Activated naive CD8-positive, alpha-beta T cell treated with anti-CD3 and anti-CD28 coated beads, Interleukin-2, amount 10 ng/mL, durations not matched to agents 7 days and 5 days (primary cell): ENCODE data around the gene ZNF662. TPM values are rescaled to one million over a fixed set of nuclear protein-coding genes. Genes with fewer than 3 reads are reported as not detected.
A peak's percentile ranks its signal among the peaks of the same experiment; 100 is the strongest.
"Not testable (repeated sequence)": the region's sequence is repeated elsewhere in the genome, so short reads cannot be mapped to it uniquely, and the experiment has no call there.

ENCODE experiments used
- ATAC-seq: fragments of 150-1000 bp; cut with Tn5 transposase; one replicate; pipeline ENCODE4 v1.10.0; 2021; ENCODE audit warnings: low read depth, moderate library complexity
- POLR2A ChIA-PET: fragments of 350-600 bp; sonication (Branson Sonifier 250); formaldehyde crosslinking; loops from one replicate; lab custom pipeline; 2021; ENCODE audit warnings: antibody characterized with exemption; lab: Charles Lee
- DNase-seq: peaks from one replicate; pipeline ENCODE4 v3.0.0; 2021
- H3K27ac Mint-ChIP-seq: one replicate; pipeline ENCODE4 v1.8.0; 2022; ENCODE audit warnings: mild to moderate bottlenecking, mixed read lengths
- H3K27me3 Mint-ChIP-seq: one replicate; pipeline ENCODE4 v1.8.0; 2022; ENCODE audit warnings: mild to moderate bottlenecking, moderate library complexity, mixed read lengths
- H3K36me3 Mint-ChIP-seq: one replicate; pipeline ENCODE4 v1.8.0; 2021; ENCODE audit warnings: mild to moderate bottlenecking, mixed read lengths
- H3K4me1 Mint-ChIP-seq: one replicate; pipeline ENCODE4 v1.8.0; 2021; ENCODE audit warnings: mixed read lengths
- H3K4me3 Mint-ChIP-seq: one replicate; pipeline ENCODE4 v1.8.0; 2022; ENCODE audit warnings: mild to moderate bottlenecking, moderate library complexity, mixed read lengths
- H3K9me3 Mint-ChIP-seq: one replicate; pipeline ENCODE4 v1.8.0; 2021; ENCODE audit warnings: mixed read lengths
- total RNA-seq, 2 experiments: library from RNA; stranded (reverse); gene quantifications; one replicate each; pipeline ENCODE4 v1.2.3, GENCODE V29; 2021

Gene ZNF662
- total RNA-seq, 2 experiments from 2014 or later = 2.2 to 2.5 TPM

DNA sequence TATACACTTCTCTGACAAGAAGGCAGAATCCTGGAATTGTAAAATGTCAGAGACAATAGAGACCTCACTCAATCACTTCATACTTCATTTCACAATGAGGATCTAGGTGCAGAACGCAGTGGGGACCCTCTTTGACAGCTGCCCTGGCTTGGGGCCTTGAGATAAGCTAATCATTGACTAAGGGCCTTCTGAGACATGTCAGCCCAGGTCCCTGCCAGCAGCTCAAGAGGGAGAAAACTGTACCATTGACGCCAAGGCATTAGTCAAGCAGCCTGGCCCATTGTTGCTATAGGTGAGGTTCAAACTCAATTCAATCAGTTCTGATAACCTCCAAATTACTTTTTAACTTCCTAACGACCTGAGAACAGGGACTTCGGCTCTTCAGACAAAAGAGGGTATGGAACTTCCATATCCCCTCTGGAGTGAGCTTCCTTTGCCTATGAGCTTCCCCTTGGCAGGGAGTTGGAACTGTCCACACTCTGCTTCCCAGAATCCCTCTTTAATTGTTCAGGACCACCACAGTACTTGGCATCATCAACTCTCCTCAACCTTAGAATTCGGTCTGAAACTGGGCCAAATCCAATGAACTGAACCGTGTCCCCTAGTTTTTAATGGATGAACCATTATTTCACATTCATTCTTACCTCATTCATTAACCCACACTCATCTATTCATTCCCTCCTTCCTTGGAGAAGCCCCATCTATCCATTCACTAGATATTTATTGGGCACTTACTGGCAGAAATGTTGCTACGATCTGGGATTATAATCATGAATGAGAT, 28.8 kb upstream of the ZNF662 start:
- no peaks in the 10 kb centered on the region for H3K9me3 Mint-ChIP-seq
- POLR2A ChIA-PET = no interaction called here
- ATAC-seq (no peak), DNase-seq (no peak)
- H3K4me3 Mint-ChIP-seq = no peak overlapping the region
- H3K4me1 Mint-ChIP-seq = peaks cover 13% of the 10 kb centered on the region
- no peak overlapping the region for H3K27ac Mint-ChIP-seq
- peaks cover 18% of the 10 kb centered on the region for H3K27me3 Mint-ChIP-seq
- no peaks in the 10 kb centered on the region for H3K36me3 Mint-ChIP-seq

DNA sequence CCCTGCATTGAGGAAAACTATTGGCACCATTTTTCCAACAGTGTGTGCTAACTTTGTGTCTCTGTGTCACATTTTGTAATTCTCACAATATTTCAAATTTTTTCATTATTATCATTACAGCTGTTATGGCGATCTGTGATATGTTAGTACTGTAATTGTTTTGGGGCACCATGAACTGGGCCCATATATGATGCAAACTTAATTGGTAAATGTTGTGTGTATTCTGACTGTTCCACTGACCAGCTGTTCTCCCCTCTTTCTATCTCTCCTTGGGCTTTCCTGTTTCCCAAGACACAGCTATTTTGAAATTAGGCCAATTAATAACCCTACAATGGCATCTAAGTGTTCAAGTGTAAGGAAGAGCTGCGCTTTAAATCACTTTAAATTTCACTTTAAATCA, 28.1 kb upstream of the ZNF662 start:
- Mint-ChIP-seq H3K27ac (no peak overlapping the region), H3K36me3 (no peaks in the 10 kb centered on the region), H3K4me3 (no peak overlapping the region), H3K9me3 (no peaks in the 10 kb centered on the region), H3K4me1 (peaks cover 13% of the 10 kb centered on the region), H3K27me3 (peaks cover 15% of the 10 kb centered on the region)
- POLR2A ChIA-PET = no interaction called here
- no peak for ATAC-seq
- DNase-seq = no peak

DNA sequence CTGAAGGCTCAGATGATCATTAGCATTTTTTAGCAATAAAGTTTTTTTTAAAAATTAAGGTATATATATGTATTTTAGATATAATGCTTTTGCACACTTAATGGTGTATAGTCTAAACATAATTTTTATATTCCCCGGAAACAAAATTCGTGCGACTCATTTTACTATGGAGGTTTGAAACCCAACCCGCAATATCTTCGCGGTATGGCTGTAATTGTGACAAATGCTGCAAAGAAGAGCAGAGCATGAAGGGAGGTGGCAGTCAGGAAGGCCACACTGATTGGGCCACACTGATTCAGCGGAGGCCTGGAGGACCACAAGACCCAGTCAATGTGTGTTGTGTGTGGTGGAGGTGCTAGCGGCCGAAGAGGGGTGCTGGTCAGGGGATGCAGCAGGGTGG, 25.8 kb upstream of the ZNF662 start:
- Mint-ChIP-seq H3K4me3 (peak overlapping the region; percentile 85), H3K27ac (peak overlapping the region; percentile 65)

DNA sequence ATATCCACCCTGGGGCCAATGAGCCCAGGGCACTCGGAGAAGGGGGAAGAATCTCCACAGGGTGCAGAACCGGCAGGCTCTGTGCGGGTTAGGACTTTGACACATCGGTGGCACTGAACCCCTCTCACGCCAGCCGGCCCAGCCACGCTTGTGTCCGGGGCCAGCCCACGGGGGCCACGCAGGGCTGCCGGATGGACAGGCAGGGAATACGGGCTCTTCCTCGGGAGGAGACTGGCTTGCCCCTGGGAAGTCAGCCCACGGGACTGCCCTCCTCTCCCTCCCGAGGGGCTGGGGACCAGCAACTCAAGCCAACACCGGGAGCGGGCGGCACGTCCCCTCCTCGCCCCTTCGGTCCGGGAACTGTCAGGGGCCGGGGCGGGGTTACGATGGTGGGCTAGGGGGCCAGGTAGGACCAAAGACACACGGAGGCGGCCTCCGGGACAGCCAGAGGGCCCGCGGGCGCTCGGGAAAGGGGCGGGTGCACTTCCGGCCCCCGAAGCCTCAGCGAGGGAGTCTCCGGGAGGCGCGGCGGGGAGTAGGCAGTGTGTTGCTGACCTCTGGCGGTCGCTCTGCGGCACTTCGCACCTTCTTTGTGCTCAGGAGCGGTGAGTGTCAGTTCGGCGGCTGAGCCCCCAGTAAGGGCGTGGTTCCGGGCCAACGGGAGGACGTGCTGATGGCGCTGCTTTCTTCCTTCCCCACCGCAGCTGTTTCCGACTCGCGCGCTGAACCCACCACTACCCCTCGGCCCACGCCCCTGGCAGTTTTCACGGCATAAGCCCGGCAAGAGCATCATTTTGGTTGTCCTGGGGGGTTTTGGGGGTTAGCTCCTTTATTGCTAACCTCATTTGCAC, 25.1 kb upstream of the ZNF662 start:
- H3K27ac Mint-ChIP-seq = peak overlapping the region; percentile 90
- H3K9me3 Mint-ChIP-seq = no peaks in the 10 kb centered on the region
- H3K36me3 Mint-ChIP-seq = no peaks in the 10 kb centered on the region
- ATAC-seq (peak; percentile 99), DNase-seq (peak; percentile 90)
- POLR2A ChIA-PET = interaction anchor here (1.4 kb wide), 1 partner anchor 50 kb away, joined by 5 read pairs; no protein-coding TSS in a partner anchor
- H3K27me3 Mint-ChIP-seq = peaks cover 12% of the 10 kb centered on the region
- peaks cover 10% of the 10 kb centered on the region for H3K4me1 Mint-ChIP-seq
- H3K4me3 Mint-ChIP-seq = peak overlapping the region; percentile 85

More for the DNA sequence above, 25.8 kb upstream of the ZNF662 start:
- Mint-ChIP-seq H3K4me1 (peaks cover 10% of the 10 kb centered on the region), H3K9me3 (no peaks in the 10 kb centered on the region), H3K27me3 (peaks cover 12% of the 10 kb centered on the region), H3K36me3 (no peaks in the 10 kb centered on the region)
- POLR2A ChIA-PET = interaction anchor here (1.4 kb wide), 1 partner anchor 49 kb away, joined by 5 read pairs; no protein-coding TSS in a partner anchor
- DNase-seq = no peak
- ATAC-seq = no peak

DNA sequence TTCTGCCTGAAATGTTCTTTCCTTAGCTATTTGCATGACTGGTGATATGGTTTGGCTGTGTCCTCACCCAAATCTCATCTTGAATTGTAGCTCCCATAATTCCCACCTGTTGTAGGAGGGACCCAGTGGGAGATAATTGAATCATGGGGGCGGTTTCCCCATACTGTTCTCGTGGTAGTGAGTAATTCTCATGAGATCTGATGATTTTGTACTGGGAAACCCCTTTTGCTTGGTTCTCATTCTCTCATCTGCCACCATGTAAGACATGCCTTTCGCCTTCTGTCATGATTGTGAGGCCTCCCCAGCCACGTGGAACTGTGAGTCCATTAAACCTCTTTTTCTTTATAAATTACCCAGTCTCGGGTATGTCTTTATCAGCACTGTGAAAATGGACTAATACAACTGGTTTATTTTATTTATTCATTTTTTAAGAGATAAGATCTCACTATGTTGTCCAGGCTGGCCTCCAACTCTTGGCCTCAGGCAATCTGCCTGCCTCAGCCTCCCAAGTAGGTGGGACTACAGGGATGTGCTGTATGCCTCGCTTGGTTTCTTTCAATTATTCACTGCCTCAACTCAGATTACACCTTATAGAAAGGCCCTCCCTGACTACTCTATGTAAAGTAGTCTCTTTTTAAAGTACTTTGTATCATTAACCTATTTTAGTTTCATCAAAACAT, 22.6 kb upstream of the ZNF662 start:
- H3K36me3 Mint-ChIP-seq, POLR2A ChIA-PET, H3K27ac Mint-ChIP-seq, ATAC-seq, H3K9me3 Mint-ChIP-seq, H3K4me1 Mint-ChIP-seq, DNase-seq, H3K4me3 Mint-ChIP-seq: not testable (repeated sequence)
- peaks cover 15% of the 10 kb centered on the region for H3K27me3 Mint-ChIP-seq

DNA sequence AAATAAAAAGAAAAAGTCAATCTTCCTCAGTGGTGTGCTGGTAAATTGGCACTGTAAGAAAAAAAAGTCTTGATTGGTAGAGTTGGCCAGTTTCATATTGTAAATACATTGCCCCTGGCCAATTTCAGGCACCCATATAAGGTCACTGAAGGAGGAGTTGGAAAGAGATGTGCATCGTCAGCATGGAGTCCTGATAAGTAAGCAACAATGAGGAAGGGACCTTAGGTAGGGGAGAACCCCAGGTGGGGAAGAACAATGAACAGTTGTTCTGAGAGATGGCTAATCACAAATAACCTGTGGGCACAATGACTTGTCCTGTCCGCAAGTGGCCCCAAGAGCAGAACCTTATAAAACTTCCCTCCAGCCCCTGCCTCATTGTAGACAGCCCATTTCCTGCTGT, 21.6 kb upstream of the ZNF662 start:
- no peak for DNase-seq
- no peak for ATAC-seq
- POLR2A ChIA-PET = no interaction called here

DNA sequence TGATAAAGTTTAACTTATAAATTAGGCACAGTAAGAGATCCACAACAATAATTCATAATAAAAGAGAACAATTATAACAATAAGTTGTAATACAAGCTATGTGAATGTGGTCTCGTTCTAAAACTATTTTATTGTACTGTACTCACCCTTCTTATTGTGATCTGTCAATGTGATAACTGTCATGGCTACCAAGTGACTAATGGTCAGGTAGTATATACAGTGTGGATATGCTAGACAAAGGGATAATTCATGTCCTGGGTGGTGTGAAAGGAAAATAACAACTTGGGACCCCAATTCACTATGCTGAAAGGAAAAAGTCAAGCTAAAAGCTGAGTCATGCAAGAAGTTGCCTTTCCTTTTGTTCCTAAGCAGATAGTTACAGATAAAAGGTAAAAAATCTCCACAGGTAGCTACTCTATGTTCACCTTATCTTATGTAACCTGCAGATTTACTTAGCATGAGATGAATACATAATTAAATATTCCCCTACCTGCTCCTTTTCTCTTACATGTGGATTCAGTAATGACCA, 19.6 kb upstream of the ZNF662 start:
- Mint-ChIP-seq H3K27ac (no peak overlapping the region), H3K4me3 (no peak overlapping the region), H3K4me1 (peaks cover 8% of the 10 kb centered on the region), H3K36me3 (no peaks in the 10 kb centered on the region), H3K27me3 (peaks cover 11% of the 10 kb centered on the region), H3K9me3 (no peaks in the 10 kb centered on the region)
- ATAC-seq (no peak), DNase-seq (no peak)
- POLR2A ChIA-PET = no interaction called here

More for the DNA sequence above, 21.6 kb upstream of the ZNF662 start:
- H3K9me3 Mint-ChIP-seq = no peaks in the 10 kb centered on the region
- H3K4me1 Mint-ChIP-seq = peaks cover 10% of the 10 kb centered on the region
- peaks cover 14% of the 10 kb centered on the region for H3K27me3 Mint-ChIP-seq
- H3K4me3 Mint-ChIP-seq = no peak overlapping the region
- no peak overlapping the region for H3K27ac Mint-ChIP-seq
- H3K36me3 Mint-ChIP-seq = no peaks in the 10 kb centered on the region

DNA sequence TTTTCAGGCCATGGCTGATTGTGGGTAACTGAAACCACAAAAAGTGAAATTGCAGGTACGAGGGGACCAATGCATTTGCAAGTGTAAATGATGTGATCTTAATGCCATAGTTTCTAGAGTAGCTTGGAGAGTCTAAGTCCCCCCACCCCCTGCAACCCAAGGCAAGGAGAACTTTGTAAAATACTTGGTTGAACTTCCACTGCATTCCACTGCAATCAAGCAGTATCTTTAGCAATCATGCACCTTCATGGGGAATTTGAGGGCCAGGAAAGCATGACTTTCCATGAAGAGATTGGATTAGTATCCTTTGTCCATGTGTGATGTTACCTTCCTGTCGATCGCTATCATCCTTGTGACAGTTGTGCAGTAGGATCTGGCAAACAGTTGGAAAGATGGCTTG, 18.9 kb upstream of the ZNF662 start:
- no peaks in the 10 kb centered on the region for H3K36me3 Mint-ChIP-seq
- POLR2A ChIA-PET = no interaction called here
- no peak overlapping the region for H3K4me3 Mint-ChIP-seq
- DNase-seq (no peak), ATAC-seq (no peak)
- H3K27me3 Mint-ChIP-seq = peaks cover 12% of the 10 kb centered on the region
- no peaks in the 10 kb centered on the region for H3K9me3 Mint-ChIP-seq
- peaks cover 6% of the 10 kb centered on the region for H3K4me1 Mint-ChIP-seq
- H3K27ac Mint-ChIP-seq = no peak overlapping the region

DNA sequence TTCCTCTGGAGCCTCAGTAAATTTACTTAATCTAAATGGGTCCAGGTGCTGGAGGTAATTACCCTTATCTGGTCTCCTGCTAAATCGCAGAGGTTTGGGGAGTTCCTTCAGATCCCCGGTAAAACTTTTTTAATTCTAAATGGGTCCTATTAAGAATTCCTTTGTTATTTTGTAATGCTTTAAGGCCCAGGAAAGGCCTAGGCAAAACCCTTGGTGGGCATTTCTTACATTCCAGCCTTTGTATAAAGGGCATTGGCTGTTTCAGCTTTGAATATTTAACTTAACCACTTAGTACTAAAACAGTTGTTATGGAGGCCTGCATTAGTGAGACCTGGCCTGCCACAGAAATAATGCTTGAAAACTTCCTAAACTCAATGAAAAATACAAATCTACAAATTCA, 14.9 kb upstream of the ZNF662 start:
- no peak overlapping the region for H3K27ac Mint-ChIP-seq
- ATAC-seq = no peak
- no peak overlapping the region for H3K4me3 Mint-ChIP-seq
- DNase-seq = no peak
- no peaks in the 10 kb centered on the region for H3K9me3 Mint-ChIP-seq
- POLR2A ChIA-PET = no interaction called here
- H3K4me1 Mint-ChIP-seq = peaks cover 12% of the 10 kb centered on the region
- H3K36me3 Mint-ChIP-seq = no peaks in the 10 kb centered on the region
- H3K27me3 Mint-ChIP-seq = peaks cover 18% of the 10 kb centered on the region

DNA sequence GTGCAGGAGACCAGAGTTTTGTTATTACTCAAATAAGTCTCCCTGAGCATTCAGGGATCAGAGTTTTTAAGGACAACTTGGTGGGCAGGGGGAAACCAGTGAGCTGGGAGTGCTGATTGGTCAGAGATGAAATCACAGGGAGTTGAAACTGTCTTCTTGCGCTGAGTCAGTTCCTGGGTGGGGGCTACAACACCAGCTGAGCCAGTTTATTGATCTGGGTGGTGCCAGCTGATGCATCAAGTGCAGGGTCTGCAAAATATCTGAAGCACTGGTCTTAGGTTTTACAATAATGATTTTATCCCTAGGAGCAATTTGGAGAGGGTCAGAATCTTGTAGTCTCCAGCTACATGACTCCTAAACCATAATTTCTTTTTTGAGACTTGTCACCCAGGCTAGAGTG, 13.8 kb upstream of the ZNF662 start:
- H3K27ac Mint-ChIP-seq = no peak overlapping the region
- no peaks in the 10 kb centered on the region for H3K36me3 Mint-ChIP-seq
- H3K4me3 Mint-ChIP-seq = no peak overlapping the region
- peaks cover 12% of the 10 kb centered on the region for H3K4me1 Mint-ChIP-seq
- POLR2A ChIA-PET = no interaction called here
- peaks cover 20% of the 10 kb centered on the region for H3K27me3 Mint-ChIP-seq
- no peak for ATAC-seq
- no peak for DNase-seq
- no peaks in the 10 kb centered on the region for H3K9me3 Mint-ChIP-seq

DNA sequence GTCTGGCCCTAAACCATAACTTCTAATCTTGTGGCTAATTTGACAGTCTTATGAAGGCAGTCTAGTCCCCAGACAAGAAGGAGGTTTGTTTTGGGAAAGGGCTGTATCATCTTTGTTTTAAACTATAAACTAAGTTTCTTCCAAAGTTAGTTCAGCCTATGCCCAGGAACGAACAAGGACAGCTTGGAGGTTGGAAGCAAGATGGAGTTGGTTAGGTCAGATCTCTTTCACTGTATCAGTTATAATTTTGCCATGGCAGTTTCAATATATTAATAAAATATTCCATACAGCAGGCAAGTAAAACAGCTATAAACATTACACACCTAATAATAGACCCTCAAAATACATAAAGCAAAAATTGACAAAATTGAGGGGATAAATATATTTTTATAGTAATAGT, 13.1 kb upstream of the ZNF662 start:
- Mint-ChIP-seq H3K4me3 (no peak overlapping the region), H3K4me1 (peaks cover 12% of the 10 kb centered on the region), H3K27me3 (peaks cover 17% of the 10 kb centered on the region), H3K27ac (no peak overlapping the region), H3K9me3 (no peaks in the 10 kb centered on the region), H3K36me3 (no peaks in the 10 kb centered on the region)
- DNase-seq (no peak), ATAC-seq (no peak)
- POLR2A ChIA-PET = no interaction called here

DNA sequence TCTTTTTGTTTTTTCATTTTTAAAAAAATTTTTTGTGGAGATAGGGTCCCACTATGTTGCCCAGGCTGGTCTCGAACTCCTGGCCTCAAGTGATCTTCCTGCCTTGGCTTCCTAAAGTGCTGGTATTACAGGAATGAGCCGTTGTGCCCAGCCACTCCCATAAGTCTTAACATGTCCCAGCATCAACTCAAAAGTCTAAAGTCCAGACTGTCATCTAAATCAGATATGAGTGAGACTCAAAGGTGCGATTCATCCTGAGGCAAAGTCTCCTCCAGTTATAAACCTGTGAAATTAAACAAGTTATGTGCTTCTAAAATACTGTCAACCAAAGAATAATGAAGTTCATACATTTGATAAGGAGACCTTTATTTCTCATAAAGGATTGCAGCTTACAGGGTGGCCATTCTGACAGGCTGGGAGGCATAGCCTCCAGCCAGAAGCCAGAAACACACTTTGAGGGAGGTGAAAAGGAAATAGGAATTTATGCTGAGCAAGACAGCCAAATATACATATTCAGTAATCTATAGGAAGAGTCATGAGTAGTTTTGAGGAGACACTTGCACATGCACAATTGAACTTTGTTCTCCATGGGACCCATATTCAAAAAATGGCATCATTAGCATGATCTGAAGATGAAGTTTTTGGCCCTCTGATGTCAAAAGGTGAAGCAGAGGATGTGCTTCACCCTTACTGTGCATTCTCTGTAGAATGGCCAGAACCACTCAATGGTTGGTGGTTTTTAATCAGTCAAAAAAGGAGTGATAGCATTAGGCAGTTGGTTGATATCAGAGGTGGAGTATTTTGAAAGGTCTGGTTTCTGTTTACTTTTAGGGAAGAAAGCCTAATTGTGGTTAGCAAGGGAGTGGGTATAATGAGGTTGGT, 11.0 kb upstream of the ZNF662 start:
- Mint-ChIP-seq H3K9me3 (no peaks in the 10 kb centered on the region), H3K27me3 (peaks cover 9% of the 10 kb centered on the region), H3K27ac (no peak overlapping the region), H3K4me1 (peaks cover 7% of the 10 kb centered on the region), H3K4me3 (no peak overlapping the region), H3K36me3 (no peaks in the 10 kb centered on the region)
- DNase-seq (no peak), ATAC-seq (no peak)
- POLR2A ChIA-PET = no interaction called here
